K562 (cell line): ENCODE measurements around the gene TMEM30A. TPM values are rescaled to one million over a fixed set of nuclear protein-coding genes. Genes with fewer than 3 reads are reported as not detected.

Experiments used
- ARID1B ChIP-seq: fragments of 450-650 bp; IDR thresholded peaks from 2 replicates; pipeline ENCODE4 v1.6.1; 2016; ENCODE audit warnings: antibody characterized with exemption, mild to moderate bottlenecking, inconsistent platforms
- CBX5 ChIP-seq: IDR thresholded peaks from 2 replicates; pipeline ENCODE4 v1.6.1; 2014; ENCODE audit warnings: low read depth, borderline replicate concordance
- GTF2E2 ChIP-seq: fragments of 200-800 bp; sonication (Bioruptor generic); IDR thresholded peaks from 2 replicates; pipeline ENCODE4 v1.6.1; 2016; ENCODE audit warnings: missing genetic modification characterization, missing compliant biosample characterization
- HDAC1 ChIP-seq, 2 experiments: fragments of 450-650 bp; IDR thresholded peaks; 2 replicates each; pipeline ENCODE4 v1.6.1; 2016 to 2017; ENCODE audit warnings: inconsistent platforms in 1 of 2, mild to moderate bottlenecking in 1 of 2, moderate library complexity in 1 of 2
- L3MBTL2 ChIP-seq: fragments of 450-650 bp; IDR thresholded peaks from 2 replicates; pipeline ENCODE4 v1.6.1; 2016; ENCODE audit warnings: mild to moderate bottlenecking, moderate library complexity
- PCBP1 ChIP-seq: fragments of 200-400 bp; formaldehyde crosslinking; IDR thresholded peaks from 2 replicates; pipeline ENCODE4 v1.6.1; 2018; ENCODE audit warnings: mild to moderate bottlenecking, low read depth, low read length; ENCODE audit not compliant: poor library complexity, severe bottlenecking
- PHF21A ChIP-seq: fragments of 450-650 bp; IDR thresholded peaks from 2 replicates; pipeline ENCODE4 v1.6.1; 2017; ENCODE audit warnings: low read depth, borderline replicate concordance
- POLR2A ChIP-seq: fragments of 450-650 bp; conservative IDR thresholded peaks from 2 replicates; pipeline ENCODE4 v1.6.1; 2016
- PTRF ChIP-seq: fragments of 450-650 bp; IDR thresholded peaks from 2 replicates; pipeline ENCODE4 v1.6.1; 2016; ENCODE audit warnings: mild to moderate bottlenecking, missing genetic modification characterization, missing compliant biosample characterization
- SMAD2 ChIP-seq: fragments of 150-350 bp; IDR thresholded peaks from 2 replicates; pipeline ENCODE4 v1.6.1; 2014; ENCODE audit warnings: low read depth, mild to moderate bottlenecking, low read length
- SMARCC2 ChIP-seq: fragments of 450-650 bp; IDR thresholded peaks from 2 replicates; pipeline ENCODE4 v1.6.1; 2017; ENCODE audit warnings: antibody characterized with exemption, moderate library complexity, mild to moderate bottlenecking, low read depth
- ZC3H4 ChIP-seq: sonication (generic); formaldehyde crosslinking; IDR thresholded peaks from 2 replicates; pipeline ENCODE4 v1.9.0; 2021; ENCODE audit warnings: missing genetic modification reagents, borderline replicate concordance
- ZHX1 ChIP-seq: fragments of 150-350 bp; conservative IDR thresholded peaks from 2 replicates; pipeline ENCODE4 v1.6.1; 2014; ENCODE audit warnings: low read length
- ZNF124 ChIP-seq: sonication (generic); formaldehyde crosslinking; IDR thresholded peaks from 2 replicates; pipeline ENCODE4 v1.8.1; 2022; ENCODE audit warnings: missing genetic modification reagents
- ZNF316 ChIP-seq: fragments of 450-650 bp; IDR thresholded peaks from 2 replicates; pipeline ENCODE4 v1.6.1; 2016
- ZNF655 ChIP-seq: fragments of 250-450 bp; sonication (Bioruptor Pico); IDR thresholded peaks from 2 replicates; pipeline ENCODE4 v1.5.0; 2021
- polyA plus RNA-seq, 8 experiments: library from polyadenylated mRNA; depleted of rRNA in 4 of 8; stranded (reverse) in 5 of 8; unstranded in 3 of 8; fragments of >200 nt; fragmentation: Nextera tagmentation in 2 of 8; fragmentation: Illumina TruSeq in 1 of 8; extraction: Ambion mirVana in 2 of 8; extraction: Trizol in 1 of 8; gene quantifications; 2 replicates each; pipeline versions ENCODE4 v1.2.1 to v1.2.3, GENCODE V29; 2011 to 2014; ENCODE audit warnings: inconsistent platforms in 1 of 8, missing spikeins in 1 of 8
- total RNA-seq, 7 experiments: library from RNA; depleted of rRNA in 6 of 7; stranded (reverse); fragments of >200 nt in 6 of 7; fragmentation: Illumina TruSeq in 2 of 7; extraction: Trizol in 2 of 7; gene quantifications; 2 replicates each; pipeline versions ENCODE4 v1.2.1 to v1.2.3, GENCODE V29; 2011 to 2021; ENCODE audit warnings: low replicate concordance in 1 of 7
- TF ChIP-seq, protein P1 (sequence below): fragments of 250-450 bp; sonication (Bioruptor Pico); IDR thresholded peaks from 2 replicates; pipeline ENCODE4 v1.5.0; 2022; ENCODE audit warnings: mild to moderate bottlenecking
- TF ChIP-seq, protein P2 (sequence below): sonication (generic); formaldehyde crosslinking; IDR thresholded peaks from 2 replicates; pipeline ENCODE4 v1.8.0; 2022; ENCODE audit warnings: missing genetic modification reagents, mild to moderate bottlenecking, moderate library complexity, borderline replicate concordance
- TF ChIP-seq, protein P3 (sequence below): conservative IDR thresholded peaks from 2 replicates; pipeline ENCODE4 v1.6.1; 2011; ENCODE audit warnings: low read depth, mild to moderate bottlenecking, low read length; ENCODE audit not compliant: control insufficient read depth

Gene TMEM30A
- total and polyA plus RNA-seq, 9 of the 15 experiments (the other 6 are each of a cell fraction or from before 2014, with no cell fraction given): 6.5 to 31.2 (median 16.3) TPM

GRCh38 chr6:75284632-75285282 is at the start of gene TMEM30A (continued):
- no peak; a peak in 1 of 4 replicates for TF ChIP-seq HDAC1 (IDR thresholded peaks at IDR 0.05)
- peak; percentile 92 for TF ChIP-seq POLR2A
- TF ChIP-seq ZNF124 (CRISPR knock-in tag): no peak
- TF ChIP-seq GTF2E2 (tag): 0 out of 2 replicates have a peak, but pooled peaks have one; percentile 58
- 0 out of 2 replicates have a peak, but pooled peaks have one; percentile 20 for TF ChIP-seq CBX5
- no peak for TF ChIP-seq ARID1B
- no peak for TF ChIP-seq PHF21A
- TF ChIP-seq SMARCC2: no peak
- TF ChIP-seq, protein P1, sequence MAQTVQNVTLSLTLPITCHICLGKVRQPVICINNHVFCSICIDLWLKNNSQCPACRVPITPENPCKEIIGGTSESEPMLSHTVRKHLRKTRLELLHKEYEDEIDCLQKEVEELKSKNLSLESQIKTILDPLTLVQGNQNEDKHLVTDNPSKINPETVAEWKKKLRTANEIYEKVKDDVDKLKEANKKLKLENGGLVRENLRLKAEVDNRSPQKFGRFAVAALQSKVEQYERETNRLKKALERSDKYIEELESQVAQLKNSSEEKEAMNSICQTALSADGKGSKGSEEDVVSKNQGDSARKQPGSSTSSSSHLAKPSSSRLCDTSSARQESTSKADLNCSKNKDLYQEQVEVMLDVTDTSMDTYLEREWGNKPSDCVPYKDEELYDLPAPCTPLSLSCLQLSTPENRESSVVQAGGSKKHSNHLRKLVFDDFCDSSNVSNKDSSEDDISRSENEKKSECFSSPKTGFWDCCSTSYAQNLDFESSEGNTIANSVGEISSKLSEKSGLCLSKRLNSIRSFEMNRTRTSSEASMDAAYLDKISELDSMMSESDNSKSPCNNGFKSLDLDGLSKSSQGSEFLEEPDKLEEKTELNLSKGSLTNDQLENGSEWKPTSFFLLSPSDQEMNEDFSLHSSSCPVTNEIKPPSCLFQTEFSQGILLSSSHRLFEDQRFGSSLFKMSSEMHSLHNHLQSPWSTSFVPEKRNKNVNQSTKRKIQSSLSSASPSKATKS (CRISPR knock-in tag): no peak
- TF ChIP-seq, protein P2, sequence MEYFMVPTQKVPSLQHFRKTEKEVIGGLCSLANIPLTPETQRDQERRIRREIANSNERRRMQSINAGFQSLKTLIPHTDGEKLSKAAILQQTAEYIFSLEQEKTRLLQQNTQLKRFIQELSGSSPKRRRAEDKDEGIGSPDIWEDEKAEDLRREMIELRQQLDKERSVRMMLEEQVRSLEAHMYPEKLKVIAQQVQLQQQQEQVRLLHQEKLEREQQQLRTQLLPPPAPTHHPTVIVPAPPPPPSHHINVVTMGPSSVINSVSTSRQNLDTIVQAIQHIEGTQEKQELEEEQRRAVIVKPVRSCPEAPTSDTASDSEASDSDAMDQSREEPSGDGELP: peak; percentile 95
- peak; percentile 95 for TF ChIP-seq PCBP1
- TF ChIP-seq ZC3H4 (CRISPR knock-in tag): no peak
- no peak for TF ChIP-seq SMAD2
- no peak for TF ChIP-seq PTRF
- peak; percentile 57 for TF ChIP-seq ZNF316
- TF ChIP-seq L3MBTL2: peak; percentile 83
- TF ChIP-seq, protein P3, sequence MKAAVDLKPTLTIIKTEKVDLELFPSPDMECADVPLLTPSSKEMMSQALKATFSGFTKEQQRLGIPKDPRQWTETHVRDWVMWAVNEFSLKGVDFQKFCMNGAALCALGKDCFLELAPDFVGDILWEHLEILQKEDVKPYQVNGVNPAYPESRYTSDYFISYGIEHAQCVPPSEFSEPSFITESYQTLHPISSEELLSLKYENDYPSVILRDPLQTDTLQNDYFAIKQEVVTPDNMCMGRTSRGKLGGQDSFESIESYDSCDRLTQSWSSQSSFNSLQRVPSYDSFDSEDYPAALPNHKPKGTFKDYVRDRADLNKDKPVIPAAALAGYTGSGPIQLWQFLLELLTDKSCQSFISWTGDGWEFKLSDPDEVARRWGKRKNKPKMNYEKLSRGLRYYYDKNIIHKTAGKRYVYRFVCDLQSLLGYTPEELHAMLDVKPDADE: 0 out of 2 replicates have a peak, but pooled peaks have one; percentile 50
- no peak for TF ChIP-seq ZHX1
- TF ChIP-seq ZNF655 (CRISPR knock-in tag): no peak
